GM21825 (cell line): Measurements from ENCODE around the gene CFAP61.
"Not testable (repeated sequence)": the region's sequence is repeated elsewhere in the genome, so short reads cannot be mapped to it uniquely, and the experiment has no call there.

ENCODE experiments used
- ATAC-seq: cut with Tn5 transposase; IDR thresholded peaks from one replicate; pipeline ENCODE4 v1.9.1; 2021; ENCODE audit warnings: mild to moderate bottlenecking, moderate library complexity; ENCODE audit not compliant: unreplicated experiment

The CFAP61 gene

GRCh38 chr20:20085071-20085470 lies 32.7 kb downstream of the CFAP61 start:
- ATAC-seq = no peak

GRCh38 chr20:20085812-20086211 lies 33.5 kb downstream of the CFAP61 start:
- ATAC-seq = no peak

GRCh38 chr20:20089018-20089417 lies 36.7 kb downstream of the CFAP61 start:
- no peak for ATAC-seq

DNA sequence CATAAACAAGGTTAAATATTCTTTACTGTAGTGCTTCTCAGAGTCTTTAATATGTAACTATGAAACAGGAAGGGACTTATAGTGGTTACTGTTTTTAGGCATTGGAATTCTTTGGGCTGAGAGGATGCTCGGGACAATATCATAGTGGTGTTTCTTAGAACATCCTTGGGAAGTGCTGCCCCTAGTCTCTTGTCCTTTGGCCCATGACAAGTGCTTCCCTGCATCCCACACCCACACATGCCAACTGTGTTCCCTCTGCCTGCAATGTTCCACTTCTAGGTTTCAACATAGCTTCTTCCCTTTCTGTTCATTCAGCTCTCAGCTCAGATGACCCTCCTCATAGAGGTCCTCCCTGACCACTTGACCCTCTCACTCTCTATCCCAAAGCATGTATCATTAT lies 37.6 kb downstream of the CFAP61 start:
- ATAC-seq = no peak

GRCh38 chr20:20092827-20093226 lies 40.5 kb downstream of the CFAP61 start:
- no peak for ATAC-seq

GRCh38 chr20:20094410-20094809 lies 42.1 kb downstream of the CFAP61 start:
- no peak for ATAC-seq

DNA sequence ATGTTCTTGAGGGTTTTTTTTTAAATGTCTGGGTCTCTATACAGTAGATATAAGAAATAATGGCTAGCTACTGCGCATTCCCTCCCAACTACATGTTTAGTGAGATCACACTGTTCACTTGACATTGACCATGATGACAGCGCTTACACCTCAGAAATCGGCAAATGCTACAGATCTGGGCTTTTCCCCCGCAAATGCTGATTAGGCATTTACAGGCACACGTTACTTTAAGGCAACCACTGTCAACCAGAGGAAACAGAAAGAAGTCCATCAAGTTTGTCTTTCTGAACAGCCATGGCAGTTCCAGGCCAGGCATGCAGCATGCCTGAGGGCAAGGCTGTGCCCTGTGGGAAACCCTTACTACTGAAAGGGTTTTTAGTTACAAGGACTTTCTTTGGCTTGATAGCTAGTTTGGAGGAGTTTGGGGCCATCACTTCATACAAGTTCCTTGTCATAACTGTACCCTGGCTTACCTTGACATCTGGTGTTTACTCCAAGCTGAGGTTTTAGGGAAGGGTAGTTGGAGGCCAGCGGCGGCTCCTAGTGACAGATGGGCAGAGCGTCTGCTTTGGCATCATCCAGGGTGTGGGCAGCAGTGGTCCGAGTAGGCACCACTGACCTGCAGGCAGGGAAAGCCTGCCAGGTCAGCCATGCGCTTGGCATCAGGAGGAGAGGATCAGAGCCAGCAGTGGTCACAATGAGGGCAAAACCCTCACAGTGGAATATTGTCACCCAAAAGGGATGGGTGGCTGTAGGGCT lies 43.0 kb downstream of the CFAP61 start:
- no peak for ATAC-seq

GRCh38 chr20:20096421-20096820 lies 44.1 kb downstream of the CFAP61 start:
- no peak for ATAC-seq

DNA sequence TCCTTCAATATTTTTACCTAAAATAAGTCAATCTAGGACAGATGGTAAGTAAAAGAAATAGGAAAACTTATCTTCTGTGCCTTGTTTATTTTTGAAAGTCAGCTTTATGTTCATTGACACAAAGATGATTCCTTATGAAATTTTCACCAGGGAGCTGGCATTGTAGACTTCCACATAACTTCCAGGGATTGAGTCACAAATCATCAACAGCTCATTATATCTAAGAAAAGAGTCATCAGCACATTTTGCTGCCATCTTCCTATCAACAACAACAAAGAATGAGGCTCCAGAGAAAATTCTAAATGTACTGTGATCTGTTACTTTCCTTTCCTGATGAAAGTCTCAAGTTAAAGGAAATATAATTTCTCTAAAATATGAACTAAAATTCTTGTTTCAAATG lies 48.5 kb downstream of the CFAP61 start:
- ATAC-seq = no peak

- ATAC-seq = no peak
Measured at GRCh38 chr20:20102163-20102562, 49.8 kb downstream of the CFAP61 start.

DNA sequence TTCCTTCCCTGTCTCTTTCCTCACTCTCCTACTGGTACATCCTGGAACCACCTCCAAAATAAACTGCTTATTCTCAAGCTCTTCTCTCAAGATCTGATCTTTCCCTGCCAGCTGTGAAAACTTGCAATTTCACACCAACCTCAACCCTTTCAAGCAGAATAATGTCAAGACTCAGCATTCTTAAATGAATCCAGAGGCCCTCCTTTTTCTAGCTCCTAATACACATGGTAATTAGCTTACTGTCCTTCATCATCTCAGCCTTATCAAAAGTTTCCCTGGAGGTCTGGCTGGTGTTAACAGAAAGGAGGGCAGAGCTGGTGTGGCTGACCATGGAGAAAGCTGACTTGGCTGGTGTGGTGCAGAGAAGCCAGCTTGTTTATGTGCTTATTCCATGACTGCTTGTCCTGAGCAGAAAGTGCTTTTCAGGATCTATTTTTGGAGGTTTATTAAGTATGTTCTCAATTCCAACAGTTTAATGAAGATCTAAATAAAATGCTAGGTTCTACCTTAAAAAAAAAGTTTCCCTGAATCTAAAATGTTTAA lies 50.5 kb downstream of the CFAP61 start:
- ATAC-seq = no peak

GRCh38 chr20:20103486-20103885 lies 51.2 kb downstream of the CFAP61 start:
- no peak for ATAC-seq

DNA sequence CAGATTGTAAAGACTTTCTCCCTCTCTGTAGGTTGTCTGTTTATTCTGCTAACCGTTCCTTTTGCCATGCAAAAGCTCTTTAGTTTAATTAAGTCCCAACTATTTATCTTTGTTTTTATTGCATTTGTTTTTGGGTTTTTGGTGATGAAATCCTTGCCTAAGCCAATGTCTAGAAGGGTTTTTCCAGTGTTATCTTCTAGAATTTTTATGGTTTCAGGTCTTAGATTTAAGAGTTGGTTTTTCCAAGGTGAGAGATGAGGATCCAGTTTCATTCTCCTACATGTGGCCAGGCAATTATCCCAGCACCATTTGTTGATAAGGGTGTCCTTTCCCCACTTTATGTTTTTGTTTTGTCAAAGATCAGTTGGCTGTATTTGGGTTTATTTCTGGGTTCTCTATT lies 70.9 kb downstream of the CFAP61 start:
- ATAC-seq = not testable (repeated sequence)

DNA sequence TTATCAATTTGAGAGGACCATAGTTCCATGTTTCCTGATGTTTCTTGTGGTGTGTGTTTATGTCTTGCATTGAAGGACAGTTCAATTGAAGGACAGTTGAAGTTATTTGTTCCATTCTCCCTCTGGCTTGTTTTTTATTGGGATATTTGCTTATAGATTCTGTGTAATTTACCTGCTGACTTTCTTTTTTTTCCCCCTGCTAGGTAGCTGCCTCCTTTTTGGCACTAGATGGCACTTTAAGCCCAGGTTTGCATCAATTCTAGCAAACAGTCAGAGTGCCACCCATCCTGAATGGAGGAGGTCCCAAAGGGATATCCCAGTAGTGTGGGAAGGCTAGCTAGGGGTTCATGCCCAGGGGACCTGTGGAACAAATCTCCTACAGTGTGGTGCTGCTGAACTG lies 78.1 kb downstream of the CFAP61 start:
- ATAC-seq = no peak

DNA sequence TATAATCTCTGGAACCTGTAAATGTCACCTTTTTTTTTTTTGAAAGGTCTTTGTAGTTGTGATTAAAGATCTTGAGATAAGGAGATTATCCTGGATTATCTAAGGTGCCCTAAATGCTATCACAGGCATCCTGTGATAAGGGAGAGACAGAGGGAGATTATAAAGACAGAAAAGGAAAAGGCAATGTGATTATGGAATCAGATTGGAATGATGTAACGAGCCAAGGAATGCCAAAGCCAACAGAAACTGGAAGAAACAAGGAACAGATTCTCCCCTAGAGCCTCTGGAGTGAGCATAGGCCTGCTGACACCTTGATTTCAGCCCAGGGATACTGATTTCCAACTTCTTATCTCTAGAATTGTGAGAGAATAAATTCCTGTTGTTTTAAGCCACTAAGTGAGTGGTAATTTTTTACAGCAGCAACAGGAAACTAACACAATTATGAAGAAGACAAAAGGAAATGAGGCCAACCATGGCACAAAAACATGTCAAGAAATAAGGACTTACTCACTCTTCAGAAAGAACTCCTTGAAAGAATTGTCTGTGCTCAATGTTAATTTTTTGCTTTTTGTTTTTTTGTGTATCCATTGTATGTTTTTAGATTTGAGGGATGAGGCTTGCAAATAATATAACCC lies 82.7 kb downstream of the CFAP61 start:
- ATAC-seq = no peak

GRCh38 chr20:20136313-20136712 lies 84.0 kb downstream of the CFAP61 start:
- ATAC-seq = no peak

DNA sequence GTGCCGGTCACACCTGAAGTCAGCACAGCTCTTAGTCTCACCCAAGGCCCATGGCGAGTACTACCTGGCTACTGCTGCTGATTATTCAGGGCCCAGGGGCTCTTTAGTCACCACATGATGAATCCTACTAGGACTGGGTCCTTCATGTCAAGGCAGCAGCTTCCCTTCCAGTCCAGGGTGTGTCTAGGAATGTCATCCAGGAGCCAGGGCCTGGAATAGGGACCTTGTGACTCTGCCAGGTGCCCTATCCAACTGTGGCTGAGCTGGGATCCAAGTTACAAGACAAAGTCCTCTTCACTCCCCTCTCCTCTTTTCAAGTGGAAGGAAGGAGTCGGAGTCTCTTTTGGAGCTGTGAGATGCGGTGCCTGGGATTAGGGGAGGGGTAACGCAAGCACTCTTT lies 85.5 kb downstream of the CFAP61 start:
- ATAC-seq = no peak

DNA sequence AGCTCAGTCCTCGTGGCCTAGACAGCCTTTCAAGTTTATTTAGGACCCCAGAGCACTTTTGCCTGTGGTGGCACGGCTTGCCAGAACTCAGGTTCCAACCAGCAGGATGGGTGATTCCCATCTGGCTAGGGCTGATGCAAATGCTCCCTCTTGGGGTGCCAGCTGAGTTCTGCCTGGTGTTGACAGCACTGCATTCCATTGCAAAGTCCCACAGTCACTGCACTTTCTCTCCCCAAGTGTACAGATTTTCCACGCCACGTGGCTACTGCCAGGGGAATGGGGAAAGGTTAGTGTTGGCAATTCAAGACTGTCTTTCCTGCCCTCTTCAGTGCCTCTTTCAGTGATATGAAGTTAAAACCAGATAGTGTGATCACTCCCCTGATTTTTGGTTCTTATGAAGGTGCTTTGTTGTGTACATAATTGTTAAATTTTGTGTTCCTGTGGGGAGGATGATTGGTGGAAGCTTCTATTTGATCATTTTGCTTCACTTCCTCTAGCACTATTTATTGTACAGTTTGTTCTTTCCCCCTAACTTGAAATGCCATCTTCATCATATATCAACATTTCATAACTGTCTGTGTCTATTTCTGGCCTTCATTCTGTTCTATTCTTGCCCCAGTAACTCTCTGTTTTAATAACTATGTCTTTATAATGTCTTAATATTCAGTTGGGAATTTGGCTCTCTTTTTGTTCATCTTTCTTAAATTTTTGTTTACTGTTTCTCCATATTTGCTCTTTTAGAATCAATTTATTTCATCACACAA lies 86.2 kb downstream of the CFAP61 start:
- ATAC-seq = no peak

GRCh38 chr20:20139403-20139802 lies 87.1 kb downstream of the CFAP61 start:
- no peak for ATAC-seq

- ATAC-seq = no peak
Measured at GRCh38 chr20:20143165-20143564, 90.8 kb downstream of the CFAP61 start.

DNA sequence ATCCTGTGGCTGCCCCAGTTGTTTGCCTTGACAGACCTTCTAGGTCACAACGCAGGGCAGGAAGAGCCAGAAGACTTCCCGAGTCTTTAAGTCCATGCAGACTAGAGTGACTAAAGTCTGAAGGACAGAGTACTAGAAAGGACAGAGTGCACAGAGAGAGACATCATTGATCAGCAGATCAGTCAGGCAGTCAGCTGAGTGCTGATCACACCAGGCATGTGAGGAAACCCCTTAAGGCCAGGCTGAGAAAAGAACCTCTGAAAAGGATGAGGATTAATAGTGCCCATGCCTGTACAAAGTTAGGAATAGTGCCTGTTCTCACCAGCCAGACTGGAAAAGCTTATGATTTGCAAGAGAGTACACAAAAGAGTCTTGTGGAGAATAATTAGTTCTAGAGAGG lies 91.3 kb downstream of the CFAP61 start:
- no peak for ATAC-seq

- ATAC-seq = no peak
Measured at GRCh38 chr20:20148779-20149178, 96.4 kb downstream of the CFAP61 start.
